Stomach (tissue), 9 donors: ENCODE measurements around the gene RMND1. TPM values are rescaled to one million over a fixed set of nuclear protein-coding genes. Genes with fewer than 3 reads are reported as not detected.

Experiments used
- DNase-seq, 2 donors: peaks; one replicate each; pipeline versions ENCODE4 v3.0.0 to v3.0.0-alpha.2; 2013 to 2019
- H3K27ac ChIP-seq, 5 donors: fragments of 200-600 bp in 4 of 5; sonication (generic) in 4 of 5; one replicate each; pipeline ENCODE4 v1.5.1; 2013 to 2019; ENCODE audit warnings: mild to moderate bottlenecking in 1 of 5, moderate library complexity in 1 of 5
- H3K27me3 ChIP-seq, 3 donors: fragments of 200-600 bp; sonication (generic); one replicate each; pipeline ENCODE4 v1.5.1; 2017 to 2019; ENCODE audit warnings: mixed run types in 1 of 3
- H3K36me3 ChIP-seq, 4 donors: fragments of 200-600 bp; sonication (generic); 1 replicate in 3 of 4; 2 replicates in 1 of 4; pipeline ENCODE4 v1.5.1; 2016 to 2019
- H3K4me1 ChIP-seq, 4 donors: fragments of 200-600 bp; sonication (generic); one replicate each; pipeline ENCODE4 v1.5.1; 2016 to 2019
- H3K4me3 ChIP-seq, 4 donors: fragments of 200-600 bp; sonication (generic) in 3 of 4; one replicate each; pipeline ENCODE4 v1.5.1; 2016 to 2019; ENCODE audit warnings: mild to moderate bottlenecking in 1 of 4
- H3K9me3 ChIP-seq, 4 donors: fragments of 200-600 bp; sonication (generic); one replicate each; pipeline ENCODE4 v1.5.1; 2016 to 2019
- CTCF ChIP-seq, 7 experiments: fragments of 450-650 bp in 4 of 7; fragments of 200-600 bp in 3 of 7; sonication (generic) in 3 of 7; IDR thresholded peaks; one replicate each; pipeline ENCODE4 v1.5.1; 2016 to 2019; ENCODE audit warnings: antibody characterized with exemption in 7 of 7, control low read depth in 2 of 7, mild to moderate bottlenecking in 1 of 7
- EP300 ChIP-seq: sonication (generic); formaldehyde crosslinking; IDR thresholded peaks from one replicate; pipeline ENCODE4 v1.6.1; 2017; ENCODE audit warnings: antibody characterized with exemption
- POLR2A ChIP-seq, 4 donors: fragments of 450-650 bp; IDR thresholded peaks; one replicate each; pipeline ENCODE4 v1.6.1; 2016; ENCODE audit warnings: antibody characterized with exemption in 4 of 4, control low read depth in 2 of 4, mild to moderate bottlenecking in 1 of 4, moderate library complexity in 1 of 4
- POLR2AphosphoS5 ChIP-seq, 3 donors: sonication (generic); formaldehyde crosslinking; IDR thresholded peaks; one replicate each; pipeline ENCODE4 v1.6.1; 2016; ENCODE audit warnings: antibody characterized with exemption in 3 of 3
- WGBS, 5 donors: extraction: QIAGEN DNeasy Blood & Tissue Kit in 3 of 5; methylation state at CpG; one replicate each; pipeline versions ENCODE4 v1.1.5 to v1.1.7; 2013 to 2018; 5-methylcytosine and 5-hydroxymethylcytosine counted together
- intact Hi-C: fragments of 100-400 bp; cut with DNase I; formaldehyde crosslinking; loops from one replicate; pipeline ENCODE4 v1.15.1; 2023; ENCODE audit warnings: low total_unique reads
- polyA plus RNA-seq, 3 donors: library from polyadenylated mRNA; stranded (reverse); fragments of 200-250 nt; gene quantifications; one replicate each; pipeline ENCODE4 v1.2.3, GENCODE V29; 2013
- total RNA-seq, 5 donors: library from RNA; depleted of rRNA; stranded (reverse); fragments of >200 nt; gene quantifications; one replicate each; pipeline versions ENCODE4 v1.1.0 to v1.2.3, GENCODE V29; 2014 to 2016
- donor health status: healthy with polysubstance abuse.
- donor health status: Bipolar disorder and iron deficiency.
- donor health status: healthy.

Gene RMND1
- total and polyA plus RNA-seq, 8 donors = 6.4 to 47.2 (median 16.4) TPM

- Histone ChIP-seq H3K4me1 (peaks cover 10 to 28% (median 18%) of the 10 kb centered on the region in 4 donors), H3K9me3 (no peaks in the 10 kb centered on the region), H3K27me3 (peaks cover 0 to 29% (median 6%) of the 10 kb centered on the region in 3 donors), H3K36me3 (no peaks in the 10 kb centered on the region), H3K4me3 (peak overlapping the region; percentile 60 to 85 (median 72)), H3K27ac (peak overlapping the region; percentile 34 to 83 (median 75))
- DNase-seq = no peak
- 38 to 43% (median 42%) methylated on average over 16 of the region's 16 CpGs for WGBS, 5 donors
- intact Hi-C loops = no loop called here
- no peak for TF ChIP-seq EP300
- no peak for TF ChIP-seq POLR2A (IDR thresholded peaks at IDR 0.05)
- no peak for TF ChIP-seq POLR2AphosphoS5 (IDR thresholded peaks at IDR 0.05)
- no peak for TF ChIP-seq CTCF (IDR thresholded peaks at IDR 0.05)
Observed at GRCh38 chr6:151493161-151493803, 41.4 kb upstream of the RMND1 start.

GRCh38 chr6:151490996-151491395, 39.1 kb upstream of the RMND1 start:
- peaks cover 10 to 28% (median 18%) of the 10 kb centered on the region in 4 donors for H3K4me1 ChIP-seq
- TF ChIP-seq CTCF (IDR thresholded peaks at IDR 0.05) (no peak), EP300 (no peak), POLR2A (IDR thresholded peaks at IDR 0.05) (no peak), POLR2AphosphoS5 (IDR thresholded peaks at IDR 0.05) (no peak)
- H3K27me3 ChIP-seq = peaks cover 0 to 29% (median 6%) of the 10 kb centered on the region in 3 donors
- no peak for DNase-seq
- H3K4me3 ChIP-seq = no peak overlapping the region
- 70 to 75% (median 73%) methylated on average over 7 of the region's 7 CpGs for WGBS, 5 donors
- no peak overlapping the region for H3K27ac ChIP-seq
- intact Hi-C loops = no loop called here
- H3K9me3 ChIP-seq = no peaks in the 10 kb centered on the region
- no peaks in the 10 kb centered on the region for H3K36me3 ChIP-seq

- WGBS, 5 donors = 38 to 55% (median 43%) methylated on average over 2 of the region's 2 CpGs
- H3K36me3 ChIP-seq = no peaks in the 10 kb centered on the region
- H3K4me1 ChIP-seq = peaks cover 0 to 5% (median under 1%) of the 10 kb centered on the region in 4 donors
- no peak overlapping the region for H3K27ac ChIP-seq
- no peak overlapping the region for H3K4me3 ChIP-seq
- H3K9me3 ChIP-seq = no peaks in the 10 kb centered on the region
- no peak for DNase-seq
- H3K27me3 ChIP-seq = peaks cover 0 to 8% (median 0%) of the 10 kb centered on the region in 3 donors
- TF ChIP-seq POLR2A (IDR thresholded peaks at IDR 0.05) = no peak
- TF ChIP-seq CTCF (IDR thresholded peaks at IDR 0.05) = no peak
- no peak for TF ChIP-seq POLR2AphosphoS5 (IDR thresholded peaks at IDR 0.05)
- no peak for TF ChIP-seq EP300
- intact Hi-C loops = no loop called here
Observed at GRCh38 chr6:151488226-151488625, 36.3 kb upstream of the RMND1 start.

GRCh38 chr6:151483994-151484393, 32.1 kb upstream of the RMND1 start:
- H3K4me3 ChIP-seq = no peak overlapping the region
- TF ChIP-seq POLR2AphosphoS5 (IDR thresholded peaks at IDR 0.05) = no peak
- no peak for TF ChIP-seq EP300
- no peak for TF ChIP-seq POLR2A (IDR thresholded peaks at IDR 0.05)
- TF ChIP-seq CTCF (IDR thresholded peaks at IDR 0.05) = no peak
- intact Hi-C loops = no loop called here
- peaks cover 0 to 7% (median 0%) of the 10 kb centered on the region in 4 donors for H3K4me1 ChIP-seq
- H3K27me3 ChIP-seq = no peaks in the 10 kb centered on the region
- H3K27ac ChIP-seq = no peak overlapping the region
- no peaks in the 10 kb centered on the region for H3K36me3 ChIP-seq
- DNase-seq = no peak
- H3K9me3 ChIP-seq = no peaks in the 10 kb centered on the region
